Measurements from ENCODE around the gene HMGCLL1. TPM values are rescaled to one million over a fixed set of nuclear protein-coding genes. Genes with fewer than 3 reads are reported as not detected.

The HMGCLL1 gene
- total RNA-seq, 1 donor from 2014 or later = 1.7 TPM

- H3K36me3 ChIP-seq = no peaks in the 10 kb centered on the region
- DNase-seq (ENCODE audit: extremely low spot score in 2 of 2) = no peak
- no peak overlapping the region for H3K27ac ChIP-seq
- H3K4me3 ChIP-seq = no peak overlapping the region
- intact Hi-C loops (cut with DNase I) = no loop called here
- H3K27me3 ChIP-seq = no peaks in the 10 kb centered on the region
- H3K4me1 ChIP-seq = no peaks in the 10 kb centered on the region
- TF ChIP-seq POLR2A (IDR thresholded peaks at IDR 0.05) (no peak), POLR2AphosphoS5 (IDR thresholded peaks at IDR 0.05; ENCODE audit: insufficient read depth in 1 of 2, low read depth in 1 of 2) (no peak)
- TF ChIP-seq, protein P1, sequence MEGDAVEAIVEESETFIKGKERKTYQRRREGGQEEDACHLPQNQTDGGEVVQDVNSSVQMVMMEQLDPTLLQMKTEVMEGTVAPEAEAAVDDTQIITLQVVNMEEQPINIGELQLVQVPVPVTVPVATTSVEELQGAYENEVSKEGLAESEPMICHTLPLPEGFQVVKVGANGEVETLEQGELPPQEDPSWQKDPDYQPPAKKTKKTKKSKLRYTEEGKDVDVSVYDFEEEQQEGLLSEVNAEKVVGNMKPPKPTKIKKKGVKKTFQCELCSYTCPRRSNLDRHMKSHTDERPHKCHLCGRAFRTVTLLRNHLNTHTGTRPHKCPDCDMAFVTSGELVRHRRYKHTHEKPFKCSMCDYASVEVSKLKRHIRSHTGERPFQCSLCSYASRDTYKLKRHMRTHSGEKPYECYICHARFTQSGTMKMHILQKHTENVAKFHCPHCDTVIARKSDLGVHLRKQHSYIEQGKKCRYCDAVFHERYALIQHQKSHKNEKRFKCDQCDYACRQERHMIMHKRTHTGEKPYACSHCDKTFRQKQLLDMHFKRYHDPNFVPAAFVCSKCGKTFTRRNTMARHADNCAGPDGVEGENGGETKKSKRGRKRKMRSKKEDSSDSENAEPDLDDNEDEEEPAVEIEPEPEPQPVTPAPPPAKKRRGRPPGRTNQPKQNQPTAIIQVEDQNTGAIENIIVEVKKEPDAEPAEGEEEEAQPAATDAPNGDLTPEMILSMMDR (IDR thresholded peaks at IDR 0.05) = no peak
- no peaks in the 10 kb centered on the region for H3K9me3 ChIP-seq
These were observed 104.6 kb downstream of the HMGCLL1 start for GRCh38 chr6:55474382-55474781.

GRCh38 chr6:55473722-55474121, 105.3 kb downstream of the HMGCLL1 start:
- H3K4me3 ChIP-seq = no peak overlapping the region
- H3K36me3 ChIP-seq = no peaks in the 10 kb centered on the region
- intact Hi-C loops (cut with DNase I) = no loop called here
- no peaks in the 10 kb centered on the region for H3K4me1 ChIP-seq
- H3K27ac ChIP-seq = no peak overlapping the region
- DNase-seq (ENCODE audit: extremely low spot score in 2 of 2) = no peak
- TF ChIP-seq POLR2AphosphoS5 (IDR thresholded peaks at IDR 0.05; ENCODE audit: insufficient read depth in 1 of 2, low read depth in 1 of 2) (no peak), POLR2A (IDR thresholded peaks at IDR 0.05) (no peak)
- TF ChIP-seq, protein P1 (IDR thresholded peaks at IDR 0.05) = no peak
- H3K27me3 ChIP-seq = no peaks in the 10 kb centered on the region
- no peaks in the 10 kb centered on the region for H3K9me3 ChIP-seq

GRCh38 chr6:55469951-55470366, 109.0 kb downstream of the HMGCLL1 start:
- Histone ChIP-seq H3K36me3 (no peaks in the 10 kb centered on the region), H3K4me3 (no peak overlapping the region), H3K27me3 (no peaks in the 10 kb centered on the region), H3K4me1 (no peaks in the 10 kb centered on the region), H3K9me3 (no peaks in the 10 kb centered on the region), H3K27ac (no peak overlapping the region)
- intact Hi-C loops (cut with DNase I) = no loop called here
- TF ChIP-seq POLR2AphosphoS5 (IDR thresholded peaks at IDR 0.05; ENCODE audit: insufficient read depth in 1 of 2, low read depth in 1 of 2) (no peak), POLR2A (IDR thresholded peaks at IDR 0.05) (no peak)
- TF ChIP-seq, protein P1 (IDR thresholded peaks at IDR 0.05) = no peak
- DNase-seq (ENCODE audit: extremely low spot score in 2 of 2) = no peak

DNA sequence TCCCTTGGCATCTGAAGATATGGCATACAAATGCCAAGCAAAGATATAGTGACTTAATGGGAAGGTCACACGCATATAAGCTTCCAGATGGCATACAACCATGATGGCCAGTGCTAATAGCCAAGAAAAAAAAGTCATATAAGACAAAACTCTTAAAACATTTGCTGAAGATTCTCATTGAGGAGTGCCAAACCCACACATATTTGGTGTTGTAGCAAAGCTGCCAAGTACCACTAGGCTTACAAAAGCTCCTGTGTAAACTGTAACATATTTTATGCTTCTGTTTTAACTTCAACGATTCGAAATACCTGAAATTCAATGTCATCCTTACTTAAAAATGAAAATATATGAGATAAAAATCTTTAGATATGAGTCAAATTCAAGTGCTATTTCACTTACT, 123.0 kb downstream of the HMGCLL1 start:
- intact Hi-C loops (cut with DNase I) = no loop called here
- TF ChIP-seq POLR2AphosphoS5 (IDR thresholded peaks at IDR 0.05; ENCODE audit: insufficient read depth in 1 of 2, low read depth in 1 of 2) (no peak), POLR2A (IDR thresholded peaks at IDR 0.05) (no peak)
- TF ChIP-seq, protein P1 (IDR thresholded peaks at IDR 0.05) = no peak
- Histone ChIP-seq H3K27me3 (no peaks in the 10 kb centered on the region), H3K9me3 (no peaks in the 10 kb centered on the region), H3K4me1 (no peaks in the 10 kb centered on the region), H3K36me3 (no peaks in the 10 kb centered on the region), H3K27ac (no peak overlapping the region), H3K4me3 (no peak overlapping the region)
- DNase-seq (ENCODE audit: extremely low spot score in 2 of 2) = no peak

DNA sequence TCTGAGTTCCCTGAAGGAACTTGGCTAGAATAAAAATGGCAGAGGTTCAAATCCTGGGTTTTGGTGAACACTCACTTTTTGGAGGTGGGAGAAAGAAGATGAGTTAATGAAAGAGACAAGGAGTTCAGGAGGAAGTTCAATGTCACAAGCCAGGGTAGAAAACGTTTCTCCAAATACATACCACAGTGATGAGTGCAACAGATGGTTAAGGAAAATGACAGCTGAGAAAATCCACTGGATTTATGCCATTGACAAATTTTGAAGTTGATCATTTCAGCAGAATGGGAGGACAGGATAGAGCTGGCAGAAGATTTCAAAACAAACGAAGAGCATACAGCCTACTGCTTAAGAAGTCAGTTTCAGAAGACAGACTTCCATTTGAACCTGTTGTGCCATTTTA, 129.0 kb downstream of the HMGCLL1 start:
- intact Hi-C loops (cut with DNase I) = no loop called here
- DNase-seq (ENCODE audit: extremely low spot score in 2 of 2) = no peak
- TF ChIP-seq POLR2A (IDR thresholded peaks at IDR 0.05) = no peak
- TF ChIP-seq POLR2AphosphoS5 (IDR thresholded peaks at IDR 0.05; ENCODE audit: insufficient read depth in 1 of 2, low read depth in 1 of 2) = no peak
- TF ChIP-seq, protein P1 (IDR thresholded peaks at IDR 0.05) = no peak
- Histone ChIP-seq H3K4me3 (no peak overlapping the region), H3K36me3 (no peaks in the 10 kb centered on the region), H3K9me3 (no peaks in the 10 kb centered on the region), H3K27me3 (no peaks in the 10 kb centered on the region), H3K4me1 (no peaks in the 10 kb centered on the region), H3K27ac (no peak overlapping the region)

All from vagina (tissue), 2 donors.